Keratinocyte (primary cell): Measurements from ENCODE around the gene NCKIPSD. TPM values are rescaled to one million over a fixed set of nuclear protein-coding genes. Genes with fewer than 3 reads are reported as not detected.

Source experiments
- DNase-seq: peaks from one replicate; pipeline ENCODE4 v3.0.0-alpha.2; 2011; ENCODE audit warnings: low read depth, missing footprints, low spot score
- FAIRE-seq: peaks from 2 replicates; lab custom pipeline; 2011; peaks lifted over from hg19 to GRCh38; lab: Jason Lieb, UNC
- H2AFZ ChIP-seq: 2 replicates; pipeline ENCODE4 v1.6.0; 2012; ENCODE audit warnings: low read length, control low read depth, inconsistent platforms; ENCODE audit not compliant: control insufficient read depth
- H3K27ac ChIP-seq: 2 replicates; pipeline ENCODE4 v1.5.1; 2011; ENCODE audit warnings: low read length; ENCODE audit not compliant: control insufficient read depth, insufficient read depth
- H3K27me3 ChIP-seq: 3 replicates; pipeline ENCODE4 v1.6.0; 2011; ENCODE audit warnings: low read length; ENCODE audit not compliant: control insufficient read depth, insufficient read depth; ENCODE audit errors: extremely low read depth
- H3K36me3 ChIP-seq, 2 experiments: 2 replicates in 1 of 2; 3 replicates in 1 of 2; pipeline ENCODE4 v1.5.1; 2011; ENCODE audit warnings: low read length in 2 of 2, mild to moderate bottlenecking in 1 of 2; ENCODE audit not compliant: control insufficient read depth in 2 of 2, insufficient read depth in 2 of 2; ENCODE audit errors: extremely low read depth in 1 of 2
- H3K4me1 ChIP-seq: 3 replicates; pipeline ENCODE4 v1.5.1; 2011; ENCODE audit warnings: low read length; ENCODE audit not compliant: control insufficient read depth, insufficient read depth; ENCODE audit errors: extremely low read depth
- H3K4me2 ChIP-seq: 3 replicates; pipeline ENCODE4 v1.6.0; 2011; ENCODE audit warnings: low read depth, low read length; ENCODE audit not compliant: control insufficient read depth, insufficient read depth; ENCODE audit errors: extremely low read depth
- H3K4me3 ChIP-seq, 3 experiments: fragments of 200-600 bp in 1 of 3; sonication (generic) in 1 of 3; 2 replicates in 2 of 3; 3 replicates in 1 of 3; pipeline ENCODE4 v1.5.1; 2011 to 2016; ENCODE audit warnings: low read length in 3 of 3, mild to moderate bottlenecking in 3 of 3, control low read depth in 2 of 3, inconsistent platforms in 1 of 3, low read depth in 1 of 3, mixed read lengths in 1 of 3, mixed run types in 1 of 3, moderate library complexity in 1 of 3; ENCODE audit not compliant: control insufficient read depth in 2 of 3, insufficient read depth in 2 of 3; ENCODE audit errors: extremely low read depth in 1 of 3
- H3K79me2 ChIP-seq: 2 replicates; pipeline ENCODE4 v1.6.0; 2012; ENCODE audit warnings: low read length; ENCODE audit not compliant: control insufficient read depth, insufficient read depth
- H3K9ac ChIP-seq: 3 replicates; pipeline ENCODE4 v1.6.0; 2011; ENCODE audit warnings: low read length; ENCODE audit not compliant: control insufficient read depth, insufficient read depth; ENCODE audit errors: extremely low read depth
- H3K9me1 ChIP-seq: 3 replicates; pipeline ENCODE4 v1.6.0; 2011; ENCODE audit warnings: low read length; ENCODE audit not compliant: control insufficient read depth, insufficient read depth; ENCODE audit errors: extremely low read depth
- H3K9me3 ChIP-seq: 2 replicates; pipeline ENCODE4 v1.5.1; 2012; ENCODE audit warnings: low read depth, low read length; ENCODE audit not compliant: control insufficient read depth
- H4K20me1 ChIP-seq: 3 replicates; pipeline ENCODE4 v1.6.0; 2011; ENCODE audit warnings: low read length; ENCODE audit not compliant: control insufficient read depth, insufficient read depth; ENCODE audit errors: extremely low read depth
- CTCF ChIP-seq, 3 experiments: IDR thresholded peaks in 1 of 3; conservative IDR thresholded peaks in 1 of 3; optimal IDR thresholded peaks in 1 of 3; 2 replicates in 2 of 3; 3 replicates in 1 of 3; pipeline versions ENCODE3 to v1.5.1; 2011; ENCODE audit warnings: low read length in 3 of 3, mild to moderate bottlenecking in 3 of 3, moderate library complexity in 2 of 3, control low read depth in 1 of 3, inconsistent platforms in 1 of 3; ENCODE audit not compliant: insufficient read depth in 2 of 3; ENCODE audit errors: extremely low read depth in 1 of 3
- EZH2 ChIP-seq: IDR thresholded peaks from one replicate; pipeline ENCODE4 v1.6.1; 2012; ENCODE audit warnings: inconsistent platforms, mild to moderate bottlenecking, low read length, moderate library complexity
- dilution Hi-C: fragments of 300-500 bp; cut with MboI; formaldehyde crosslinking; loops from one replicate; pipeline ENCODE4 v1.7.0; 2020; ENCODE audit warnings: low sequenced_read_pairs; ENCODE audit not compliant: extremely low pct_ligation_motif_present
- polyA plus RNA-seq, 5 experiments: library from polyadenylated mRNA; depleted of rRNA in 3 of 5; stranded (reverse) in 3 of 5; stranded (forward) in 1 of 5; unstranded in 1 of 5; fragments of >200 nt; gene quantifications; 1 replicate in 1 of 5; 2 replicates in 3 of 5; 3 replicates in 1 of 5; pipeline versions ENCODE4 v1.2.1 to v1.2.3, GENCODE V29; 2011 to 2012; ENCODE audit warnings: missing spikeins in 2 of 5, low read depth in 1 of 5, low replicate concordance in 1 of 5

The NCKIPSD gene
- polyA plus RNA-seq, 1 donor (not counting 4 experiments of a cell fraction or from before 2014, with no cell fraction given), result 9.8 TPM

- DNase-seq, result no peak
- Histone ChIP-seq H3K9me3 (no peaks in the 10 kb centered on the region), H3K4me2 (no peak overlapping the region), H2AFZ (no peak overlapping the region), H3K79me2 (peaks cover 35% of the 10 kb centered on the region), H3K4me3 (no peak overlapping the region), H3K9ac (no peak overlapping the region), H3K9me1 (peaks cover 5% of the 10 kb centered on the region), H4K20me1 (peaks cover 19% of the 10 kb centered on the region), H3K27me3 (no peaks in the 10 kb centered on the region), H3K36me3 (peaks cover 56 to 63% of the 10 kb centered on the region in 2 experiments), H3K27ac (no peak overlapping the region), H3K4me1 (peaks cover 34% of the 10 kb centered on the region)
- no peak for TF ChIP-seq EZH2
- no peak for TF ChIP-seq CTCF (optimal IDR thresholded peaks at IDR 0.05 in 1 of 3, IDR thresholded peaks at IDR 0.05 in 1 of 3, conservative IDR thresholded peaks at IDR 0.05 in 1 of 3; ENCODE audit: extremely low read depth in 1 of 3, insufficient read depth in 2 of 3, low read length in 3 of 3)
- no peak for FAIRE-seq
- dilution Hi-C loops, result no loop called here
Measured at GRCh38 chr3:48690846-48691458, 5.2 kb upstream of the NCKIPSD start.

- dilution Hi-C loops, result no loop called here
- Histone ChIP-seq H3K9me1 (no peaks in the 10 kb centered on the region), H2AFZ (no peak overlapping the region), H3K4me3 (no peak overlapping the region), H3K27ac (no peak overlapping the region), H4K20me1 (peaks cover 8% of the 10 kb centered on the region), H3K79me2 (peaks cover 37% of the 10 kb centered on the region), H3K4me1 (peaks cover 32% of the 10 kb centered on the region), H3K4me2 (no peak overlapping the region), H3K9ac (no peak overlapping the region), H3K36me3 (peaks cover 46 to 58% of the 10 kb centered on the region in 2 experiments), H3K9me3 (no peaks in the 10 kb centered on the region), H3K27me3 (no peaks in the 10 kb centered on the region)
- TF ChIP-seq CTCF (optimal IDR thresholded peaks at IDR 0.05 in 1 of 3, IDR thresholded peaks at IDR 0.05 in 1 of 3, conservative IDR thresholded peaks at IDR 0.05 in 1 of 3; ENCODE audit: extremely low read depth in 1 of 3, insufficient read depth in 2 of 3, low read length in 3 of 3) (no peak), EZH2 (no peak)
- DNase-seq, result no peak
- no peak for FAIRE-seq
Measured at GRCh38 chr3:48689384-48689783, 3.7 kb upstream of the NCKIPSD start.
